A549 (cell line): ENCODE measurements around the gene TSKS.

Source experiments
- POLR2AphosphoS2 ChIP-seq: conservative IDR thresholded peaks from 2 replicates; pipeline ENCODE4 v1.6.1; 2012; ENCODE audit warnings: low read length, improper control_type of control experiment, inconsistent platforms
- TF ChIP-seq, protein P1 (sequence below): IDR thresholded peaks from 2 replicates; pipeline ENCODE4 v1.6.1; 2012
- TF ChIP-seq, protein P2 (sequence below): fragments of 450-650 bp; IDR thresholded peaks from 2 replicates; pipeline ENCODE4 v1.6.1; 2014; ENCODE audit warnings: antibody characterized with exemption

DNA sequence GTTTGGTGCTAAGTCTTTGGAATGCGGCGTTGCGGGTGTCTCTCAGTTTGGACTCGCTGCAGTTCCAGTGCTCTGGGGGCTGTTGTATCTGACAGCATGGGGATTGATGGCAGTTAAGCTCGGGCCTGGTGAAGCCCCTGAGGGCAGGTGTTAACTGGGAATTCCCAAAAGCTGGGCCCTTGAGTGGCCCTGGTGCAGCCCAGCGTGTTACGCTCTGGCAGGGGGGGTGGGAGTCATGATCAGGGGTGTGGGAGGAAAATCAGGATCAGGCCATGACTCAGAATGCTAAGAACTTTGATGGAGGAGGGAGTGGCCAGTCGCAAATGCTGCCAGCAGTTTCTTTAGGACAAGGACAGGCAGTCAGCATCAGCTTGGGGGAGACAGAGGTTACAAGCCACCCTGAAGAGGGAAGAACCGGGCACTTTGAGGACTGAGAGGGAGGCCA lies 23.3 kb upstream of the TSKS start:
- TF ChIP-seq POLR2AphosphoS2, result no peak
- TF ChIP-seq, protein P1, sequence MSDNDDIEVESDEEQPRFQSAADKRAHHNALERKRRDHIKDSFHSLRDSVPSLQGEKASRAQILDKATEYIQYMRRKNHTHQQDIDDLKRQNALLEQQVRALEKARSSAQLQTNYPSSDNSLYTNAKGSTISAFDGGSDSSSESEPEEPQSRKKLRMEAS, result no peak
- TF ChIP-seq, protein P2, sequence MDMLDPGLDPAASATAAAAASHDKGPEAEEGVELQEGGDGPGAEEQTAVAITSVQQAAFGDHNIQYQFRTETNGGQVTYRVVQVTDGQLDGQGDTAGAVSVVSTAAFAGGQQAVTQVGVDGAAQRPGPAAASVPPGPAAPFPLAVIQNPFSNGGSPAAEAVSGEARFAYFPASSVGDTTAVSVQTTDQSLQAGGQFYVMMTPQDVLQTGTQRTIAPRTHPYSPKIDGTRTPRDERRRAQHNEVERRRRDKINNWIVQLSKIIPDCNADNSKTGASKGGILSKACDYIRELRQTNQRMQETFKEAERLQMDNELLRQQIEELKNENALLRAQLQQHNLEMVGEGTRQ, result no peak
